ENCODE measurements around the gene SLC6A18.
"Not testable (repeated sequence)": the region's sequence is repeated elsewhere in the genome, so short reads cannot be mapped to it uniquely, and the experiment has no call there.

- TF ChIP-seq CTCF (IDR thresholded peaks at IDR 0.05; ENCODE audit: low read depth, low read length); EZH2phosphoT487 (IDR thresholded peaks at IDR 0.05; ENCODE audit: low read depth): not testable (repeated sequence)
Measured at GRCh38 chr5:1267464-1267863, 42.3 kb downstream of the SLC6A18 start.

All from OCI-LY3 (cell line).